AG04450 (cell line): ENCODE data around the gene GATB. TPM values are rescaled to one million over a fixed set of nuclear protein-coding genes. Genes with fewer than 3 reads are reported as not detected.
A peak's percentile ranks its signal among the peaks of the same experiment; 100 is the strongest.

ENCODE experiments used
- CTCF ChIA-PET: fragments of 300-600, 350-600 bp; formaldehyde crosslinking; extraction: SDS; loops from one replicate; lab custom pipeline; 2022; ENCODE audit warnings: antibody characterized with exemption, inconsistent platforms; lab: Charles Lee
- POLR2A ChIA-PET: fragments of 350-600 bp; formaldehyde crosslinking; extraction: SDS; loops from one replicate; lab custom pipeline; 2021; ENCODE audit warnings: antibody characterized with exemption, inconsistent platforms; lab: Yijun Ruan, JAX
- DNase-seq: peaks from one replicate; pipeline ENCODE4 v3.0.0-alpha.2; 2011; ENCODE audit warnings: low read depth, low spot score
- H3K27ac ChIP-seq: one replicate; pipeline ENCODE4 v1.5.1; 2012; ENCODE audit warnings: low read depth, low read length, control low read depth
- H3K27me3 ChIP-seq: one replicate; pipeline ENCODE4 v1.6.0; 2012; ENCODE audit warnings: low read length; ENCODE audit not compliant: control insufficient read depth, insufficient read depth
- H3K4me3 ChIP-seq: 2 replicates; pipeline ENCODE4 v1.5.1; 2011; ENCODE audit warnings: mild to moderate bottlenecking, low read depth, low read length, control low read depth
- H3K9me3 ChIP-seq: 2 replicates; pipeline ENCODE4 v1.5.1; 2012; ENCODE audit warnings: low read length; ENCODE audit not compliant: control insufficient read depth, insufficient read depth
- CTCF ChIP-seq: IDR thresholded peaks from 2 replicates; pipeline ENCODE4 v1.5.1; 2011; ENCODE audit warnings: low read depth, low read length, control low read depth, inconsistent platforms
- polyA plus RNA-seq: library from polyadenylated mRNA; depleted of rRNA; stranded (reverse); fragments of >200 nt; gene quantifications from 2 replicates; pipeline ENCODE4 v1.2.3, GENCODE V29; 2011

Gene GATB
- polyA plus RNA-seq, 1 experiment = 28.0 TPM

DNA sequence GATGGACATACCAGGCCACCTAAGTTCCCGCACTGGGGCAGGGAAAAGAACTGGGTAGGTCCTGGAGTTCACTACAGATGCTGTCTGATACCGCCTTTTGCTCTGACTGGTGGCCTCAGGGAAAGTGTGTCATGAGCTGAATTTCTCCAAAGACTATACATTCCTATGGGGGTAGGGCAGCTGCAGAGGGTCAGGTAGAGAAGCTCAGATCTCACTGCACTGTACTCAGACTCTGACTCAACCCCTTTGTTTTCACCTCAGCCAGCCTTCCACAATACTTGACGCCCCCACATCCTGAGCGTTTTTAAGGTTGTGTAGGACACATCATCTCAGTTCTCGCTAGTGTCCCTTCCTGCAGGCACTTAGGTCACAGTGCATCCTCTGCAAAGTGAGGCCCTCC is 7.8 kb downstream of the GATB start:
- CTCF ChIA-PET = interaction anchor here (0.6 kb wide), 1 partner anchor 569 kb away, joined by 4 read pairs; no protein-coding TSS in a partner anchor
- no peak for DNase-seq
- no peak for TF ChIP-seq CTCF
- H3K4me3 ChIP-seq = no peak overlapping the region
- no peaks in the 10 kb centered on the region for H3K27me3 ChIP-seq
- POLR2A ChIA-PET = no interaction called here
- H3K27ac ChIP-seq = no peak overlapping the region
- no peaks in the 10 kb centered on the region for H3K9me3 ChIP-seq

DNA sequence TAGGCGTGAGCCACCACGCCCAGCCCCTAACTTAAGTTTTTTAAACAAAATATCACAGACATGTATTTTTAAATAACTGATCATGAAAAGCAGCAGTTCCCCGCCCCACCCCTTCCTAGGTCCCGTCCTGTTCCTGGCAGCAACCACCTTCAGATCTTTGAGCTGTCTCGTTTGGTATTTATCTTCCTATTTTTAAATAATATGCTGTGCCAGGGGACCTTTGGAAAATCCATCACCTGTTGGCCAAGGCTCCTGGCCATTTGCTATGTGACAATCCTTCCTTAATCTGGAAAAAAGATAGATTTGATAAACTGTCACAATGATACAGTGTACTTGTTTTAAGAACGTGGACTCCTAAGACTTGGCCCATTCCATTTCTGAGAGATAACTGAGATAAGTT is 10.7 kb downstream of the GATB start:
- Histone ChIP-seq H3K4me3 (no peak overlapping the region), H3K27ac (no peak overlapping the region), H3K27me3 (no peaks in the 10 kb centered on the region), H3K9me3 (no peaks in the 10 kb centered on the region)
- CTCF ChIA-PET = no interaction called here
- no peak for DNase-seq
- TF ChIP-seq CTCF = no peak
- POLR2A ChIA-PET = no interaction called here

GRCh38 chr4:151745481-151746231 is 15.2 kb downstream of the GATB start:
- DNase-seq = no peak
- no peak overlapping the region for H3K4me3 ChIP-seq
- H3K27ac ChIP-seq = peak overlapping the region; percentile 34
- no peaks in the 10 kb centered on the region for H3K9me3 ChIP-seq
- no peaks in the 10 kb centered on the region for H3K27me3 ChIP-seq
- ChIA-PET POLR2A (interaction anchor here (1.3 kb wide), 1 partner anchor 51 kb away, joined by 3 read pairs; no protein-coding TSS in a partner anchor), CTCF (interaction anchor here (0.9 to 1.6 kb wide), 4 partner anchors 14 to 101 kb away, joined by 3 to 7 read pairs (median 3); partner anchors contain the start of gene GATB)
- TF ChIP-seq CTCF = no peak

DNA sequence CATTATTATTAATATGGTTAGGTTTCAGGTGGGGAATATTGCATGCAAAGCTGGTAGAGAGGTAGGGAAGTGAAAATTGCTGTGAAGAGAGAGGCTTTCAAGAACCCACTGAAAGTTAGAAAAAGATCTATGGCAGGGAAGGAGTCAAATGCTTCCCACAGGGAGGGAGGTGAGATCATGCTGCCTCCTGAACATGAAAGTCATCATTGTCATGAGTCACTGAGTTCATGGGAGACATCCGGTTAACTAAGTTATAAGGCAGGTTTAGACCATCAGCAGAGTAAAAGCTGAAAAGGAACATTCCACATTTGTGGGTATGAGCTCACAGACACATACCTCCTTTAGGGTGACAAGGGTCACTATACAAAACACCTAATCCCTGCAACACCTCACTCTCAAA is 16.2 kb downstream of the GATB start:
- H3K9me3 ChIP-seq = no peaks in the 10 kb centered on the region
- peak; percentile 76 for DNase-seq
- POLR2A ChIA-PET = no interaction called here
- TF ChIP-seq CTCF = no peak
- H3K27ac ChIP-seq = peak overlapping the region; percentile 34
- no peaks in the 10 kb centered on the region for H3K27me3 ChIP-seq
- CTCF ChIA-PET = interaction anchor here (1.3 to 1.6 kb wide), 2 partner anchors 16 to 18 kb away, joined by 3 to 7 read pairs; partner anchors contain the start of gene GATB
- no peak overlapping the region for H3K4me3 ChIP-seq

DNA sequence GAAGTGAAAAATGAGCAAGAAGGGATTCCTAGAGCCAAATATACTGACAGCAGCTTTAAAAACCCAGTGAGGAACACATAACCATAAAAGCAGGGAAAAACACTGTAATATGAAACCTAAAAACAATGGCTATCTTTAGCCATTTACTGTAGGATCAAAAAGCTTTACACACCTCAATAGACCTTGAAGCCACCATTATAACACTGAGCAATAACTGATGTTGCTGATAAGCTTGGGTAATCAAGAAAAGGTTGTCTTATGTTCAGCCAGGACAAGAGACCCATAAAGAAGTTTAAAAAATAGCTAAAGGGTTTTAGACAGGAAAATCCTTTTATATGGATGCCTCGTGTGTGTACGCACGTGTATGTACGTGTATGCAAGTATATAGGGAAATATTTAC is 16.9 kb downstream of the GATB start:
- CTCF ChIA-PET = interaction anchor here (0.5 to 1.4 kb wide), 2 partner anchors 17 to 1705 kb away, joined by 3 to 7 read pairs; partner anchors contain the start of gene GATB
- TF ChIP-seq CTCF = no peak
- Histone ChIP-seq H3K4me3 (no peak overlapping the region), H3K27ac (no peak overlapping the region), H3K9me3 (no peaks in the 10 kb centered on the region), H3K27me3 (no peaks in the 10 kb centered on the region)
- POLR2A ChIA-PET = no interaction called here
- DNase-seq = no peak
